SK-N-SH (cell line): Measurements from ENCODE around the gene RASSF8.

Source experiments
- CTCF ChIP-seq: fragments of 200-600 bp; sonication (generic); IDR thresholded peaks from 2 replicates; pipeline ENCODE4 v1.6.1; 2017; ENCODE audit warnings: antibody characterized with exemption, mild to moderate bottlenecking, moderate library complexity
- EP300 ChIP-seq, 2 experiments: IDR thresholded peaks; 2 replicates each; pipeline versions ENCODE4 v1.4.0 to v1.6.1; 2012; ENCODE audit warnings: borderline replicate concordance in 1 of 2, low read depth in 1 of 2, low read length in 1 of 2
- FOXM1 ChIP-seq: IDR thresholded peaks from 2 replicates; pipeline ENCODE4 v1.4.0; 2012; ENCODE audit warnings: low read depth, mild to moderate bottlenecking
- JUND ChIP-seq: IDR thresholded peaks from 2 replicates; pipeline ENCODE4 v1.4.0; 2012
- NRF1 ChIP-seq: IDR thresholded peaks from 2 replicates; pipeline ENCODE4 v1.6.1; 2012; ENCODE audit warnings: low read depth, mild to moderate bottlenecking, low read length
- RAD21 ChIP-seq: IDR thresholded peaks from 2 replicates; pipeline ENCODE4 v1.6.1; 2012; ENCODE audit warnings: mild to moderate bottlenecking, low read length
- TCF12 ChIP-seq: IDR thresholded peaks from 2 replicates; pipeline ENCODE4 v1.4.0; 2012

GRCh38 chr12:25979563-25979962, 21.1 kb downstream of the RASSF8 start:
- TF ChIP-seq JUND (no peak), CTCF (no peak), NRF1 (no peak), EP300 (IDR thresholded peaks at IDR 0.05; ENCODE audit: borderline replicate concordance in 1 of 2, low read depth in 1 of 2, low read length in 1 of 2) (no peak), RAD21 (no peak), FOXM1 (no peak), TCF12 (no peak)
